GM19328 (cell line): Measurements from ENCODE around the gene MYH14.

Experiments used
- ATAC-seq: cut with Tn5 transposase; IDR thresholded peaks from one replicate; pipeline ENCODE4 v1.9.1; 2021; ENCODE audit warnings: mild to moderate bottlenecking, moderate library complexity; ENCODE audit not compliant: unreplicated experiment

The MYH14 gene

DNA sequence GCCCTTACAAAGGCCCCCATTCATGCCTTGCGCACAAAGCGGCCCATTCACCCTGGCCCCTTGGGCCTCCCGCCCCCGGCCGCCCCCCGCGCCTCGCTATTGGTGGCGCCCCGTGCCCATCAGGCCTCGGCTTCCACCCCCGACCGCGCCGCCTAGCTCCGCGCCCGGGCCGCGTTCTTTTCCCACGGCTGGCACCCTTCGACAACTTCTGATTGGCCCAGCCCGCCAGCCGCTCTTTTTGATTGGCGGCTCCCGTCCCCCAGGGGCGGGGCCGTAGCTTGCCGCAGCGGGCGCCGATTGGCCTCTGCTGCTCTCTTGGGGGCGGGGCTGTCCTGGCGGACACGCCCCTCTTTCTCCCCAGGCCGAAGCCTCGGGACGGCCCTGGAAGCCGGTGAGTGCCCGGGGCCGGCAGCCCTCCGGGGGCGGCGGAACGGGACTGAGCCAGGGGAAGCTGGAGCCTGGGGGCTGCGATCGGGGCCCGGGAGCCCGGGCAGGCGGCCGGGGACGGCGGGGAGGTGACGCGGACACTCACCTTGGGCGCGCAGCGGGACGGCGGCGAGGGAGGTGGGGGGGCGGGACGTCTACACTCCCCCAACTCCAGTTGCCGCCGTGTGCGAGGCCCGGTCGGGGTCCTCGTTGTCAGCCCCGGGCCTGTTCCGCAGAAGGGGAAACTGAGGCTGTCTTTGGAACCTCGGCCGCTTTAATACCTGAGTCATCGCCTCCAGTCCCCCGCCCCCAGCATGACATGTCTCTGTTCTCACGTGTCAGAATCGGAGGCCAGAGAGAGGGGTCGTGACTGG is at the start of gene MYH14:
Gene MYH14 (plus strand): TSS at position 342 of the 800 bp plus-strand sequence. CDS start 6,744 bp downstream, outside the sequence.
- ATAC-seq: no peak

DNA sequence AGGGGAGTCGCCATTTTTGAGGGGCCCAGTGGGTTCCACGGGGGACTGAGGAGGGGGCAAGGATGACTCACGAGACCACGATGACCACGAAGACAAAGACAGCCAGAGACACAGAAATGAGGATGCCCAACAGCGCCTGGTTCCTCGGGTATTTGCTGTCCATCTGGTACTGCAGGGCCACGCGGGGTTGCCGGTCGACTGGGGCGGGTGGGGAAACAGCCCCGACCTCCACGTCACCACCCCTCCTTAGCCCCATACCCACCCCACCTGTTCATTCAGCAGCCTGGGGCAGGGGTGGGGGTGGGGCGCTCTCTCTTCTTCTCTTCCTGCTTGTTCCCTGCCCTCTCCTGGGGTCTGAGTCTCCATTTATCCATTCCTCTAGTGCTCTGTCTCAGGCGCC is 48.9 kb upstream of the MYH14 start:
- no peak for ATAC-seq

DNA sequence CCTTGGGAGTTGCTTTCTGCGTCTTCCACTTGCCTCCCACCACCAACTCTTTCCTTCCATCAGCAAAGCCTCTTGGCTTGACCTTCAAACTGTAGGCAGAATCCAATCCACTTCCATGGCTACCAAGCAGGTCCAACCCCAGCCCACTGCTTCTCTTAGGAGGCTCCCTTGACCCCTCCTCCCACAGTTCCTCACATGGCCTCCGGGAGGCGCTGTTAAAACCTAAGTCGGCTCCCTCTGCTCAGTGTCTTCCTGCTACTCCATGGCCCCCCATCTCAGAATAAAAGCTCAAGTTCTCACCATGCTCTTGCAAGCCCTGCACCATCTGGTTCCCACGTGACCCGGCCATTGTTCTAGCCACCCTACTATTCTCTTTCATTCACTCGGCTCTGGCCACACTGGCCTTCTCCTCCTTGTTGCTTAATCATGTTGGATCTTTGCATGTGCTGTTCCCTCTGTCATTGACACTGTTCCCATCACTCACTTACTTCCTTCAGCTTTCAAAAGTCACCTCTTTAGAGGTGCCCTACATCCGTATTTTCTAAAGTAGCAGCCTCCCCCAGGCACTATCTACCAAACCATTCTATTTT is 47.8 kb upstream of the MYH14 start:
- no peak for ATAC-seq

DNA sequence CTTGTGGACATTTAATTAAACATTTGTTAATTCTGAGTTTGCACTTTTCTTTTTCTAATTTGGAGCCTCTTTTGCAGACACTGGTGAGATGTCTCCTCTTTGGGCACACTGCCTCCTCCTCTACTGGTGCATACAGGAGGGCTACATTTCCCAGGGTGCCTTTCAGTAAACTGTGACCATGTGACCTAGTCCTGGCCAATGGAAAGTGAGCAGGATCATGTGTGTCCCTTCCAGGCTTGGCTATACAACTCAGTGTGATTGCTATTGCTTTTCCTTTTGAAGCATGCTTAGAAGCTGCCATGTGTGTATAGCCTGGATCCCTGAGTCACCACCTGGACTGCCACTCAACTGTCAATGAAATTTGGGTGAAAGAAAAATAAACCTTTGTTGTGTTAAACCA is 44.8 kb upstream of the MYH14 start:
- no peak for ATAC-seq

DNA sequence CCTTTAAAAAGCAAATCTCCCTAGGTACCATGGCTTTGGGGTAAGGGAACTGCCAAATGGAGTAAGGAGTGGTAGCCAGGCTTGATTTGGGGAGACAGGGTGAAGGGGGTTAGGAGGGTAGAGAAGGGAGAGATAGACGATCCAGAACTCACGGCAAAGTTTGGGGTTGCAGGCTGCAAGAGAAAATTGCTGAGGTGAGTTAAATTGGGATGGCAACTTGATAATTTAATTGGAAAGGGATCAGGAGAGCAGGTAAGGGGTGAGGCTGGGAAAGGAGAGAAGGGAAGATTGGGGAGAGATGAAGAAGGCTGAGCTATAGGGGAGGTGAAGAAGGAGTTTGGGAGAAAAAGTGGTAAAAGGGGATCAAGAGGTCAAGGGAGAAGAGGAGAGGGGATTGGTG is 44.3 kb upstream of the MYH14 start:
- no peak for ATAC-seq

DNA sequence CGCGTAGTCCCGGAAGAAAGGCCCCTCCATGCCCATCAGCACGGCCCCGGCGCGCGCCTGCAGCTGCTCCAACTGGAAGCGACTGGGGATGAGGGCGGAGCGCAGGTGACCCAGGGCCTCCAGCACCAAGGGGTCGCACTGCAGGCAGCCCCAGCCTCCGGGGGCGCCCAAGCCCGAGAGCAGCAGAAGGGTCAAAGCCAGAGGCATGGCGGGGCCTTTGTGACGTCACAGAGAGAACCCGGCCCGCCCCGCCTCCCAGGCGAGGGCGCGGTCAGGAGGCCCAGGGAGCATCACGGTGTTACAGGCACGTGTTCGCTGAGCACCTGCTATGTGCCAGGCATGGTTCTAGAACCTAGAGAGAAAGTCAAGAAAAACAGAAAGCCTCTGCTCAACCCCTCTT is 40.4 kb upstream of the MYH14 start, which contains the start of gene IZUMO2:
Gene IZUMO2 (minus strand): TSS at position 294 of the 400 bp plus-strand sequence. CDS start 87 bp downstream, at position 207.
- no peak for ATAC-seq

DNA sequence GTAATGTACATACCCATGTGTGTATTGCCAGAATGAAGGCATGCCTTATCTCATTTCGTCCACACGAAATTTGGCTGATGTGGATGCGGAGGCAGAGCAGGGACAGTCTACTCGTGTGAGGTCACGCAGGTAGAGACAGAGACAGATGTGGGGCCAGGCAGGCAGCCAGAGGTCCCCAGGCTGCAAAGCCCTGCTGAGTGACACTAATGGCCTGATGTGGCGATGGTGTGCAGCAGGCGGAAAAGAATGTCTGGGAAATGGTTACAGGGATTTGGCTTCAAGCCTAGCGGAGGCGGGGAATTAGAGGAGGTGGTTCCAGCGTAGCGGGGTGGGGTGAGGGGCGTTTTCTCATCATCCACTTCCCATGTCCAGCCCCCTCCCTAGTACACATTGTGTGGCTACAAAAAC is 36.1 kb upstream of the MYH14 start:
- ATAC-seq: no peak

DNA sequence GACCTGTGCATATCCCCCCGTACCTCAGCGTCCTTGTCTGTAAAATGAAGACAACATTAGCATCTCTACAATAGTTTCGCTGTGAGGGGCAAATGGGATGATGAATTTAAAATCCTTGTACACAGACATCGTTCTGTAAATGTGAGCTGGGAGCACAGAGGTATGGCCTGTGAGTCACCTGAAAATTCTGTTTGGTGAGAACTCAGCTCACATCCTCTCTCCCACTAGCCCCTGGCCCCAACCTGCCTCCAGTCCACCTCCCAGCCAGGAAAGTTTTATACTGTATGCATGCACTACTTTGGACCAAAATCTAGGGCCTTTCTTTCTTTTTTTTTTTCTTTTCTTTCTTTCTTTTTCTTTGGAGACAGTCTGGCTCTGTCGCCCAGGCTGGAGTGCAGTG is 31.7 kb upstream of the MYH14 start:
- no peak for ATAC-seq

DNA sequence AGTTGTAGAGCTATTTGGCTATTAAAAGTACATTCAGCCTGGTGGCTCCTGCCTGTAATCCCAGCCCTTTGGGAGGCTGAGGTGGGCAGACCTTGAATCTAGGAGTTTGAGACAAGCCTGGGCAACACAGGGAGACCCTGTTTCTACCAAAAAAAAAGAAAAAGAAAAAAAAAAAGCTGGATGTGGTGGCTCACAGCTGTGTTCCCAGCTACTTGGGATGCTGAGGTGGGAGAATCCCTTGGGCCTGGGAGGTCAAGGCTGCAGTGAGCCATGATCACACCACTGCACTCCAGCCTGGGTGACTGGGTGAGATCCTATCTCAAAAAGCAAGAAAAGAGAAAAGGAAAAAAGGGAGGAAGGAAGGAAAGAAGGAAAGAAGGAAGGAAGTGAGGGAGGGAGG is 30.7 kb upstream of the MYH14 start:
- ATAC-seq: no peak

DNA sequence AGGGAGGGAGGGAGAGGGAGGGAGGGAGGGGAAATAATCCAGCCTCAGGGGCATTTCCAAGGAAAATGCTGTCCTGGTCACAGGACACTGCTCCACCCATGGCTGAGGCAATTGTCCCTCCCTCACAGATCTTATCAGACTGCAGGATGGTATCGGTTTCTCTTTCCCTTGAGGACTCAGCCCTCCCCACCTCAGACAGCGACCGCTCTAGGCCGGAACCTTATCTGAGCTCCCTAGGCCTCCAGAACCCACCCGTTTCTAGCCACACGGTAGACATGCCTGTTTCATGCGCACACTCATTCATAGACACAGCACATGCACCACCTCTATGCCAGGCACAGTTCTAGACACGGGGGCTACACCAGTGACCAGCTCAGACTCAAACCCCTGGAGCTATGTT is 30.3 kb upstream of the MYH14 start:
- ATAC-seq: no peak

DNA sequence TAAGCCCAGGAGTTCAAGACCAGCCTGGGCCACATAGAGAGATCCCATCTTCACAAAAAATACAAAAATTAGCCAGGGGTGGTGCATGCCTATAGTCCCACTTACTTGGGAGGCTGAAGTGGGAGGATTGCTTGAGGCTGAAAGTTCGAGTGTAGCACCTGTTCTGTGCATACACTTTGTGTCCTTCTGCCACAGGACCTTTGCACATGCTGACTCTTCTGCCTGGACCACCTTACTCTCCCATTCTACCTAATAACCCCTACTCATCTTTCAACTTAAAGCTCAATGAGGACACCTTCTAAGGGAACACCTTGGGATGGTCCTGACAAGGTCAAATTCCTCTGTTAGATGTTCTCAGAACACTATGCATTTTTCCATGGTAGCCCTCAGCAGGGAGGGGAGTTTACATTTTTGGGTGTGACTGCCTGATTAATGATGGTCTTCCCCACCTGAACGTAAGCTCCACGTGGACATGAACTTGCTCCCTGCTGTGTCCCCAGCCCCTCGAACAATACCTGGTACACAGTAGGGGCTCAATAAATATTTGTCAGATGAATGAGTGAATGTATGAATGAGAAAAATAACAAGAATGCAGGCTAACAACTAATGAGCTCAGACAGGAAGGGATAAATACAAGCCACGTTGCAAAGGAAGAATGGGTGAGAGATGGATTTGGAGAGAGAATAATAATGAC is 29.2 kb upstream of the MYH14 start:
- no peak for ATAC-seq

DNA sequence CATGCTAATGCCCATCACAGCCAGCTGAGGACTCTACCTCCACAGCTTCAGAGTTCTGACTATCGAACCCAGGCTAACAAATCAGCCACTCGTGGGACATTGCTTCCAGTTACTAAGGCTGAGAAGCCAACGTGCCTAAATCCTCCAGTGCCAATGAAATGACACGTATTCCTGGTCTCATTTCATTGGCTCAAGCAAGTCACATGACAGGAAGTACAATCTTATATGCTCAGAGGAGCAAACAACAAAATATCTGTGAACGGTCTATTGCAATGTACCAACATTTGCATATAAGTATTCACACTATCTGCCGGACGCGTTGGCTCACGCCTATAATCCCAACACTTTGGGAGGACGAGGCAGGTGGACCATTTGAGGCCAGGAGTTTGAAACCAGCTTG is 27.5 kb upstream of the MYH14 start:
- ATAC-seq: no peak

DNA sequence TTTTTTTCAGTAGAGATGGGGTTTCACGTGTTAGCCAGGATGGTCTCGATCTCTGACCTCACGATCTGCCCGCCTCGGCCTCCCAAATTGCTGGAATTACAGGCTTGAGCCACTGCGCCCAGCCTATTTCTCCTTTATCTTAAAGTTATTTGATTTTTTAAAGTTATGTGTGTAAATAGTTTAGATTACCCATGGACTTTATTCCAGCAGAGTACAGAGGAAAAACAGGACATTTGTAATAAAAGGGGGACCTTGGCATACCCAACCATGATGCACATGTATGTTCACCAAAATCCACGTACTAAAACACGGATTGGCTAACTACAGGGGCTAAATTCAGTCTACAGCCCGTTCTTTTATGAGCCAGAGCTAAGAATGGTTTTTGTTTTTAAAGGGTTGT is 26.6 kb upstream of the MYH14 start:
- ATAC-seq: no peak

DNA sequence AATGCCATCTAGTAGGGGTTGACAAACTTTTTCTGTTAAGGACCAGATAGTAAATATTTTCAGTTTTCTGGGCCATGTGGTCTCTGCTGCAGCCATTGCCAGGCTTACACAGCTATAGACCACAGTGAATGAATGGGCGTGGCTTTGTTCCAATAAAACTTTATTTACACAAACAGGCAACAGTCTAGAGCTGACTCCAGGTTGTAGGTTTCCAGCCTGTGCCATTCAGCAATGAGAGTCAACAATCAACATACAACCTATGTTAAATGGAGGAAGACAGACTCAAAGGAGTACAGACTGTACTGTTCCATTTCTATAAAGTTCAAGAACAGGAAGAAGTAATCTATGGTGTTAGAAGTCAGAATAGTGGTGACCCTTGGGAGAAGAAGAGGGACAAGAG is 25.1 kb upstream of the MYH14 start:
- no peak for ATAC-seq

DNA sequence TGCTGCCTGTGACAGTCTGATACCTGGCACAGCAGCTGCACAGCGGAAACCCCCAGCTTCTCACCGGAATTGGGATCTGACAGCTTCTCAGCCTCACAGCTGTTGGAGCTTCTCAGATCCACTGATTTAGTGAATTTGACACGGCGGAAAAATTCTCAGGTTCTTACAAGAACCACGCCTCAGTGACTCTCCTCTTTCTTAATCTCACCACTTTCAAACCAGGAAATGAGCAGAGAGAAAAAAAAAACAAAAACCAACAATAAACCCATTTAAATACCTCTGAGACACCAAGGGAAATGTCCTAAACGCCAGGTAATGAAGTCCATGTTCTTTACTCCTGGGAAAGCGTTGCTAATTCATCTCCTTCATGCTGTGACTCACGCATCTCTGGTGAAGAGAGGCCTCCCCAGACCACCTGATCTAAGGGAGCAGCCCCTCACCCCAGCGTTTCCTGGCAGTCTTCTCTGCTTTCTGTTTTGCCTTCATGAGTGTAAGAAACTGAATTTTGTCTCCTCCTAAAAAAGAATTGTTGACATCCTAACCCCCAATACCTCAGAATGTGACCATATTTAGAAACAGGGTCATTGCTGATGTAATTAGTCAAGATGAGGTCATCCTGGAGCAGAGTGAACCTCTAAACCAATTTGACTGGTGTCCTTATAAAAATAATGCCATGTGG is 24.4 kb upstream of the MYH14 start:
- ATAC-seq: no peak

DNA sequence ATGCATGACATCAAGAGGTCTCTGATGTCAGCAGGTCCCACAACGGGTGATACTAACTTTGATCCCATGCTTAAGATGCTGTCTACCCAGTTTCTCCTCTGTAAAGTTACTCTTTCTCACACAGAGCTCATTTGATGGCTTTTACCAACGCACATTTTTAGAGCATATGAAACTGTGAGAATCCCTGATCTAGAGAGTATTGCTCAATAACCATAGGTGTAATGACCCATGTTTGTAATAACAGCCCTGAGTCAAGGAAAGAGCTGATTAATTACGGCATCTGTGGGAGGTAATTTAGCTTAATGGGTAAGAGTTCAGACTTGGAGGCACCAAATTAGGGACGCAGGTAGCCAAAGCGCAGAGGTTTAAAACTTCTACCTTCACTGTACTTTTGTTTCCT is 22.3 kb upstream of the MYH14 start:
- no peak for ATAC-seq

DNA sequence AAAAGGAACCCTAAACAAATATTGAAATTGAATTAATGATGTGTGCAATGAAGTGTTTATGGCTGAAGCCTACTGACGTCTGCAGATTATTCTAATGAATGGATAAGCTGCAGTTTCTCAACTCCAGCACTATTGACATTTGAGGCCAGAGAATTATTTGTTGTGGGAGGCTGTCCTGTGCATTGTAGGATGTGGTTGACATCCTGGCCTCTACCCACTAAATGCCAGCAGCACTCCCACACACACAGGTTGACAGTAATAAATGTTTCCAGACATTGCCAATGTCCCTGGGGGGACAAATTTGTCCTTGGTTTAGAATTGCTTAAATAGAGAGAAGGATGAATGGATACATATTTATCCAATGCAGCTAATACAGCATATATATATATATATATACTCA is 19.2 kb upstream of the MYH14 start:
- ATAC-seq: no peak

DNA sequence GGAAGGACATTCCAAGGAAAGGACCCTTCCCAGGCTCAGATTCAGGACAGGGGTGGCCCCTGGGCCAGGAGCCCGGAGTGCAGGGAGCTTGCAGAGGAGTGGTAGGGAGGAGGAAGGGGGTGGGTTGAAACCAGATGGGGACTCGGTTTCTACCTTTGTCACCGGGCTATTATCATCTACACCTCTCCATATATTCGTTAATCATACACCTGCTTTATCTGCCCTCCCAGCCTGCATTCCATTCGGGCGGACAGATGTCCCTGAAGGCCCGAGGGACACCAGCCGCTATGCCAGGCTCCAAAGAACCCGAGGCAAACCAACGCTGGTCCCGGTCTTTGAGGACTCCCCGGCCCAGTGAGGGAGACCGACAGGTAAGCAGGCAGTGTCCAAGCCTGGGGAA is 15.5 kb upstream of the MYH14 start:
- no peak for ATAC-seq

DNA sequence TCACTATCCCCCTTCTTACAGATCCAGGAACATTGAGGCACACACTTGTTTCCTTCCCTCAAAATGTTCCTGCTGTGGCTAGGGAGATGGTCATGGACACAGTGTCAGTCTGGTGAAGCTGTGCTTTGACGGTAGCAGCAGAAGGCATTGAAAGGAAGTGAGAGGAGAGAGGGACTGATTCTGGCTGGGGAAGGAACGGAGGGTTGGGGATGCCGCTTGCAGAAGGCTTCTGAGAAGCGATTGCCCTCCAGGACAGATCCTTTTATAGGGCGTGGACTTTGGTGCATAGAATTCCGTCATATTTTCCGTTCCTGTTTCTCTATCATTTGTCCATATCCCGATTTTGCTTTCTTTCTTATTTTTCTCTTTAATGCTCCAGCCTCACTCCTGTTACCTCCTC is 14.1 kb upstream of the MYH14 start:
- no peak for ATAC-seq

DNA sequence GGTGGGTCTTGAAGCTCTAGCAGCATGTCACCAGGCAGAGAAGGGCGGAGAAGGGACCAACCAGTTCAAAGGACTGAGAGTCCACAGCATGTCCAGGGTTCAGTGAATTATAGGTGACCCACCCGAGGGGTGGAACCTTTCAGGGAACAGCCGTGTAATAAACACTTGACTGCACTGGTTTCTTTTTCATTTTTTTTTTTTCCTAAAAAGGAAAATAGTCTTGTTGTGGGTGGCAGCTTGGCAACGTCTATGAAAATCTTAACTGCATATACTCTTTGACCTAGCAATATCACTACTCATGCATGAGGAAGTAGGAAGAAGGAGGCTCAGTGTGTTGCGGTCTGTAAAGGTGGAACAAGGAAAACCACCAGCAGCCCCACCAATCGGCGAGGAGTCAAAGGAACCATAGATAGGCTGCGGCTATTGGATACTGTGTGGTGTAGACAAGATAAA is 13.0 kb upstream of the MYH14 start:
- ATAC-seq: no peak

DNA sequence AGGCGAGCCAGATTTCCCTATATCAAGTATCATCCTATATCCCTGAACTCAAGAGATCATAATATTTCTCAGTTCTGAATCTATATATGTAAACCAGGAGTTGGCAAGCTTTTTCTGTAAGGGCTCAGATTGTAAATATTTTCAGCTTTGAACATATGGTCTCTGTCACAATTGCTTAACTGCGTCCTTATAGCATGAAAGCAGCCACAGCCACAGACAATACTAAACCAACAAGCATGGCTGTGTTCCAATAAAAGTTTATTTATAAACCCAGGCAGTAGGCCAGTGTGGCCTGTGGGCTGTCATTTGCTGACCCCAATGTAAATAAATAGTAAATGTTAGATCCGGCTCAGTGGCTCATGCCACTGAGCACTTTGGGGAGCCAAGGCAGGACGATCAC is 12.2 kb upstream of the MYH14 start:
- ATAC-seq: no peak
